IPS-20b (cell line): ENCODE measurements around the gene PIGV.
"Not testable (repeated sequence)": the region's sequence is repeated elsewhere in the genome, so short reads cannot be mapped to it uniquely, and the experiment has no call there.

ENCODE experiments used
- H3K27ac ChIP-seq: one replicate; pipeline ENCODE4 v1.5.1; 2013; ENCODE audit warnings: low read length
- H3K27me3 ChIP-seq: 2 replicates; pipeline ENCODE4 v1.6.1; 2013; ENCODE audit warnings: mild to moderate bottlenecking, low read length, inconsistent platforms; ENCODE audit not compliant: insufficient read depth
- H3K36me3 ChIP-seq: 2 replicates; pipeline ENCODE4 v1.6.1; 2013; ENCODE audit warnings: low read depth, mild to moderate bottlenecking, inconsistent platforms, low read length, moderate library complexity; ENCODE audit not compliant: insufficient read depth
- H3K4me1 ChIP-seq: 2 replicates; pipeline ENCODE4 v1.6.1; 2013; ENCODE audit warnings: mild to moderate bottlenecking, control low read depth, inconsistent platforms, low read length, moderate library complexity; ENCODE audit not compliant: insufficient read depth
- H3K4me3 ChIP-seq: 2 replicates; pipeline ENCODE4 v1.5.1; 2013; ENCODE audit warnings: mild to moderate bottlenecking, low read length, inconsistent platforms
- H3K9ac ChIP-seq: 2 replicates; pipeline ENCODE4 v1.6.1; 2013; ENCODE audit warnings: low read depth, mild to moderate bottlenecking, inconsistent platforms, low read length, moderate library complexity
- H3K9me3 ChIP-seq: 2 replicates; pipeline ENCODE4 v1.6.1; 2013; ENCODE audit warnings: mild to moderate bottlenecking, low read depth, low read length, inconsistent platforms; ENCODE audit not compliant: insufficient read depth

The PIGV gene

GRCh38 chr1:26828411-26828991, 40.8 kb downstream of the PIGV start:
- Histone ChIP-seq H3K4me3 (no peak overlapping the region), H3K27ac (no peak overlapping the region), H3K9ac (no peak overlapping the region), H3K9me3 (no peaks in the 10 kb centered on the region), H3K4me1 (peaks cover 5% of the 10 kb centered on the region; the same call in 1 of the 2 replicates), H3K27me3 (no peaks in the 10 kb centered on the region), H3K36me3 (peaks cover 27% of the 10 kb centered on the region)

GRCh38 chr1:26829184-26829911, 41.6 kb downstream of the PIGV start:
- peaks cover 35% of the 10 kb centered on the region for H3K36me3 ChIP-seq
- H3K27ac ChIP-seq, result no peak overlapping the region
- no peak overlapping the region for H3K4me3 ChIP-seq
- H3K9ac ChIP-seq, result no peak overlapping the region
- H3K27me3 ChIP-seq, result no peaks in the 10 kb centered on the region
- no peaks in the 10 kb centered on the region for H3K9me3 ChIP-seq
- H3K4me1 ChIP-seq, result peaks cover 5% of the 10 kb centered on the region; the same call in 1 of the 2 replicates

GRCh38 chr1:26831059-26831458, 43.3 kb downstream of the PIGV start:
- no peaks in the 10 kb centered on the region for H3K9me3 ChIP-seq
- peaks cover 2% of the 10 kb centered on the region; the same call in 1 of the 2 replicates for H3K4me1 ChIP-seq
- H3K4me3 ChIP-seq, result no peak overlapping the region
- H3K9ac ChIP-seq, result no peak overlapping the region
- no peaks in the 10 kb centered on the region for H3K27me3 ChIP-seq
- H3K36me3 ChIP-seq, result peaks cover 49% of the 10 kb centered on the region
- no peak overlapping the region for H3K27ac ChIP-seq

- Histone ChIP-seq H3K27ac (no peak overlapping the region), H3K9me3 (no peaks in the 10 kb centered on the region), H3K4me3 (no peak overlapping the region), H3K9ac (no peak overlapping the region; the same call in 1 of the 2 replicates), H3K36me3 (peaks cover 52% of the 10 kb centered on the region), H3K4me1 (no peaks in the 10 kb centered on the region), H3K27me3 (no peaks in the 10 kb centered on the region)
Measured at GRCh38 chr1:26831546-26832248, 43.9 kb downstream of the PIGV start.

- no peak overlapping the region for H3K27ac ChIP-seq
- H3K27me3 ChIP-seq, result no peaks in the 10 kb centered on the region
- H3K9me3 ChIP-seq, result no peaks in the 10 kb centered on the region
- H3K36me3 ChIP-seq, result peaks cover 52% of the 10 kb centered on the region
- H3K4me1 ChIP-seq, result no peaks in the 10 kb centered on the region
- no peak overlapping the region; the same call in 1 of the 2 replicates for H3K9ac ChIP-seq
- H3K4me3 ChIP-seq, result no peak overlapping the region
Measured at GRCh38 chr1:26832249-26832960, 44.7 kb downstream of the PIGV start.

- H3K27ac ChIP-seq, result no peak overlapping the region
- H3K9ac ChIP-seq, result no peak overlapping the region
- no peaks in the 10 kb centered on the region for H3K9me3 ChIP-seq
- H3K36me3 ChIP-seq, result peaks cover 56% of the 10 kb centered on the region
- H3K27me3 ChIP-seq, result no peaks in the 10 kb centered on the region
- H3K4me1 ChIP-seq, result no peaks in the 10 kb centered on the region
- H3K4me3 ChIP-seq, result no peak overlapping the region
Measured at GRCh38 chr1:26833432-26834405, 46.0 kb downstream of the PIGV start.

- H3K27ac ChIP-seq, H3K9me3 ChIP-seq, H3K4me3 ChIP-seq, H3K9ac ChIP-seq, H3K27me3 ChIP-seq, H3K4me1 ChIP-seq: not testable (repeated sequence)
- H3K36me3 ChIP-seq, result peaks cover 57% of the 10 kb centered on the region
Measured at GRCh38 chr1:26837665-26838064, 49.9 kb downstream of the PIGV start.

- Histone ChIP-seq H3K27ac (no peak overlapping the region), H3K9me3 (no peaks in the 10 kb centered on the region), H3K36me3 (peaks cover 53% of the 10 kb centered on the region), H3K4me3 (no peak overlapping the region), H3K4me1 (no peaks in the 10 kb centered on the region), H3K27me3 (no peaks in the 10 kb centered on the region), H3K9ac (no peak overlapping the region)
Measured at GRCh38 chr1:26838474-26839338, 51.0 kb downstream of the PIGV start.

- H3K27me3 ChIP-seq, result no peaks in the 10 kb centered on the region
- H3K36me3 ChIP-seq, result peaks cover 50% of the 10 kb centered on the region
- no peak overlapping the region for H3K27ac ChIP-seq
- H3K4me3 ChIP-seq, result no peak overlapping the region
- no peaks in the 10 kb centered on the region for H3K4me1 ChIP-seq
- H3K9me3 ChIP-seq, result no peaks in the 10 kb centered on the region
- H3K9ac ChIP-seq, result no peak overlapping the region
Measured at GRCh38 chr1:26839339-26839722, 51.6 kb downstream of the PIGV start.

GRCh38 chr1:26839779-26840178, 52.0 kb downstream of the PIGV start:
- Histone ChIP-seq H3K36me3 (peaks cover 45% of the 10 kb centered on the region), H3K4me3 (no peak overlapping the region), H3K4me1 (no peaks in the 10 kb centered on the region), H3K9me3 (no peaks in the 10 kb centered on the region), H3K27me3 (no peaks in the 10 kb centered on the region), H3K9ac (no peak overlapping the region), H3K27ac (no peak overlapping the region)
